GM19467 (cell line): ENCODE results near the gene HSD17B12.
"Not testable (repeated sequence)": the region's sequence is repeated elsewhere in the genome, so short reads cannot be mapped to it uniquely, and the experiment has no call there.

Source experiments
- ATAC-seq: cut with Tn5 transposase; IDR thresholded peaks from one replicate; pipeline ENCODE4 v1.9.1; 2021; ENCODE audit warnings: mild to moderate bottlenecking, moderate library complexity; ENCODE audit not compliant: unreplicated experiment

Gene HSD17B12

GRCh38 chr11:43738600-43739409, 58.3 kb downstream of the HSD17B12 start:
- ATAC-seq: no peak

DNA sequence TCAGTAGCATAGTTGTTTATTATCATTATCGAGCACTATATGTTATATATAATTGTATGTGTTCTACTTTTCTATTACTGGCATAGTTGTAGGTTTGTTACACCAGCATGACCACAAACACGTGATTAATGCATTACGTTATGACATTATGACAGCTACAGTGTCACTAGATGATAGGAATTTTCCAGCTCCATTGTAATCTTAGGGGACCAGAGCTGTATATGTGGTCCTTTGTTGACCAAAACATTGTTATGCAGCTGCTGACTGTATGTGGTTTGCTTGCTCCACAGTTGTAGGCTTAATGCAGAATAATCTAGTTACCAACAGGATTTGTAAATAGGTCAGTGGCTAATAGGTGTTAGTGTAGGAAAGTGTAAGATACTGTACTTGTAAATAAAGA, 66.1 kb downstream of the HSD17B12 start:
- ATAC-seq: no peak

- no peak for ATAC-seq
Observed at GRCh38 chr11:43747130-43747802, 66.7 kb downstream of the HSD17B12 start.

DNA sequence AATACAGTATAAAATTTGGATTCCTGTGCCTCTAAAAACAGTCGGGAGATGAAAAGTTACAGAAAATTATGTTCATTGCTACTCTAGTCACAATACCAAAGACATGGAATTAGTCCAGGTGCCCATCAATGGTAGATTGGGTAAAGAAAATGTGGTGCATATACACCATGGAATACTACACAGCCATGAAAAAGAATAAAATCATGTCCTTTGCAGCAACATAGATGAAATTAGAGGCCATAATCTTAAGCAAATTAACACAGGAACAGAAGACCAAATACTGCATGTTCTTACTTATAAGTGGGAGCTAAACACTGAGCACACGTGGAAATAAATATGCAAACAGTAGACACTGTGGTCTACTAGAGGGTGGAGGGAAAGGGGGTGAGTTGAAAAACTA, 67.6 kb downstream of the HSD17B12 start:
- no peak for ATAC-seq

DNA sequence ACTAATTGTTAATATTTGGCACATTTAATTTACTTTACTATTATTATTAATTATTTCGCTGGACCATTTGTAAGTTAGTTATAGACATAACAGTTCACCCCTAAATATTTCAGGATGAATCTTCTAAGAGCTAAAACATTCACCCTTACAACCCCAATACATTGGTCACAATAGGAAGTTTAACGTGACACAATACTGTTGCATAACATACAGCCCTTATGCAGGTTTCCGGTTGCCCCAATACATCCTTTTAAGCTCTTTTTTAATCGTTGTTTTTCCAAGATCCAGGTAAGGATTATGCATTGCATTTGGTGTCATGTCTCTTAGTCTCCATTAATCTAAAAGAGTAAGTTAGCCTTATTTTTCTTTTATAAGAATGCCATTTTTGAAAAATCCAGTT, 71.2 kb downstream of the HSD17B12 start:
- ATAC-seq: no peak

DNA sequence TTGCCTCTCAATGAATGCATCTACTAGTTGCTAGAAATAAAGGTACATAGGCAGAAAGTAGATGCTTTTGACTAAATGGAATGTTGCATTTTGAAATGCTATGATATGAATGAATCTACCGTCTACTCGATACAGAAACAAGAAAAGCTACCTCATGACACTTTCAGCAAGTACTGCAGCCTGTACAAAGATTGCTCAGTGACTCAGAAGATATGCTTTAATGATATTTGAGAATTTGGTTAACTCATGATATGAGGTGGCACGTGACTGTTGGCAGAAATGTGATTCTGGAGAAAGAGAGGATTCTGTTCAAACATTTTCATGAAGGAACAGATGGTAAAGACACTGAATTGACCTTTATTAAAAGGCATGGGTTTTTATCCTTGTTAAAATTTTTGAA, 76.0 kb downstream of the HSD17B12 start:
- no peak for ATAC-seq

- ATAC-seq: no peak
Observed at GRCh38 chr11:43758927-43759326, 78.4 kb downstream of the HSD17B12 start.

- ATAC-seq: no peak
Observed at GRCh38 chr11:43760902-43761301, 80.4 kb downstream of the HSD17B12 start.

DNA sequence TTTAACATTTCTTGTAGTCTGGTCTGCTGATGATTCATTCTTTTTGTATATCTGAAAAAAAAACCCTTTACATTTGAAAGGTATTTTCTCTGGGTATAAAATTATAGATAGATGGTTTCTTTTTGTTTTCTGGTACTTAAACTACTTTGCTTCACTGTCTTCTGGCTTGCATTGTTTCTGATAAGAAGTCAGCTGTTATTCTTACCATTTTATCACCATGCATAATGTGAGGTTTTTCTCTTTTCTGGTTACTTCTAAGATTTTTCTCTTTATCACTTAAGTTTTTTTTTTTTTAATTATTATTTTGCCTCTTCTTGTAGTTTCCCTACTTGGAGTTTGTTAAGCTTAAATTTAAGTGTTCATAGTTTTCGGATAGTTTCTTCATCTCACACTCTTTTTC, 84.7 kb downstream of the HSD17B12 start:
- ATAC-seq: no peak

DNA sequence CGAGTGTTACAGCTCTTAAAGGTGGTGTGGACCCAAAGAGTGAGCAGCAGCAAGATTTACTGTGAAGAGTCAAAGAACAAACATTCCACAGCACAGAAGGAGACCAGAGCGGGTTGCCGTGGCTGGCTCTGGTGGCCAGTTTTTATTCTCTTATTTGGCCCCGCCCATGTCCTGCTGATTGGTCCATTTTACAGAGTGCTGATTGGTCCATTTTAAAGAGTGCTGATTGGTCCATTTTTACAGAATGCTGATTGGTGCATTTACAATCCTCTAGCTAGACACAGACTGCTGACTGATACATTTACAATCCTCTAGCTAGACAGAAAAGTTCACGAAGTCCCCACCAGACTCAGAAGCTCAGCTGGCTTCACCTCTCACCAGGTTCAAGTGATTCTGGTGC, 88.1 kb downstream of the HSD17B12 start:
- not testable (repeated sequence) for ATAC-seq

GRCh38 chr11:43770173-43770572, 89.6 kb downstream of the HSD17B12 start:
- no peak for ATAC-seq

DNA sequence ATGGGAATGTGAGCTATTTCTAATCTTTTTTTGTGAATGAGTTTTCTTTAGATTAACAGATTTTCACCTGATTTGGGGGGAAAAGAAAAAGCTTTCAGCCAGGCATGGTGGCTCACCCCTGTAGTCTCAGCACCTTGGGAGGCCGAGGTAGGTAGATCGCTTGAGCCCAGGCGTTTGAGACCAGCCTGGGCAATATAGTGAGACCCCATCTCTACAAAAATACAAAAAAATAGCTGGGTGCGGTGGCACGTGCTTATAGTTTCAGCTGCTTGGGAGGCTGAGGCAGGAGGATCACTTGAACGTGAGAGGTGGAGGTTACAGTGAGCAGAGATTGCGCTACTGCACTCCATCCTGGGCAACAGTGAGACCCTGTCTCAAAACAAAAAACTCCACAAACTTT, 92.2 kb downstream of the HSD17B12 start:
- no peak for ATAC-seq

DNA sequence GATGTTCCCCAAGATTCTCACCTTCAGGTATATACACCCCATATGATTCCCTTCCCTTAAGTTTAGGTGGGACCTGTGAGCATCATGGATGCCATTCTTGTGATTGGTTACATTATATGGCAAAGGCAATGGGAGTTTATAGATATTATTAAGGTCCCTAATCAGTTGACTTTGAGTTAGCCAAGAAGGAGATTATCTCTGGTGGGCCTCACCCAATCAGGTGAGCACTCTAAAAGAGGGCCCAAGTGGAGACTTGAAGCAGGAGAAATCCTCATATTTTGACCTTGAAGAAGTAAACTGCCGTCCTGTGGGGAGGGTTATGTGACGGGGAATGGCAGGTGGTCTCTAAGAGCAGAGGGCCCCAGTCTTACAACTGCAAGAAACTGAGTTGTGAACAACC, 94.2 kb downstream of the HSD17B12 start:
- no peak for ATAC-seq

DNA sequence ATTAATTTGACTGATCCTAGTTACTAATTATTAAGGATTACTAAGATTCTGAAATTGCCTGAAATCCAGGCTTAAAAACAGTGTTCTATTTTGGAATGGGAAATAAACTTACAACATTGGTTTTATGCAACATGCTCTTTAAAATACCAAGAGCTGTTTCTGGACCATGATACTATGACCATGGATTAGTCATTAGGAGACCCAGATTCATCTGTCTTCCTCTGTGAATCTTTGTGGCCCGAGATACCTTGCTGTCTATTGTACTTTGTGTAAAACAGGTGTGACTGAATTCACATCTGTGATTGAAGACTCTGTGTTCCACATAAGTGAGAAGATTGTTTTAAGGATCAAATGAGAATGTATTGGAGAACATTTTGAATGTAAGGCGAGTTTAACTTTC, 98.8 kb downstream of the HSD17B12 start:
- no peak for ATAC-seq

GRCh38 chr11:43784301-43784700, 103.8 kb downstream of the HSD17B12 start:
- ATAC-seq: no peak

DNA sequence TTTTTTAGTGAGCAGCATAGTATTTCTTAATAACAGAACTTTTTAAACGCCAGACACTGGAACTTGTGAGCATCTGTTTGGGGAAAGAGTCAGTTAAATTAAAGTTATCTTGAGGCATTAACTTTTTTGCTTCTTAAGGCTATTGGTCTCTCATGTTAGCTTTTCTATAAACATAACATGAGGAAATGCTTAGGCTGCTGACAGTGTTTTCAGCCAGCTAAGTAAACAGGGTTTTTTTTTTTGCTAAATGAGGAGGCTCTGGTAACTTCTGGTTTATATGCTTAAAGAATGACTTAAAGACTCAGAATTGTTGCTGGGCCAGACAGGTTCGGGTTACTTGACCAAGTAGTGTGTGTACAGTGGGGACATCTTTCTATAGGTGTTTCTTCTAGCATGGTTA, 104.3 kb downstream of the HSD17B12 start:
- ATAC-seq: no peak

GRCh38 chr11:43785318-43785717, 104.8 kb downstream of the HSD17B12 start:
- ATAC-seq: no peak

GRCh38 chr11:43786016-43786415, 105.5 kb downstream of the HSD17B12 start:
- ATAC-seq: no peak

DNA sequence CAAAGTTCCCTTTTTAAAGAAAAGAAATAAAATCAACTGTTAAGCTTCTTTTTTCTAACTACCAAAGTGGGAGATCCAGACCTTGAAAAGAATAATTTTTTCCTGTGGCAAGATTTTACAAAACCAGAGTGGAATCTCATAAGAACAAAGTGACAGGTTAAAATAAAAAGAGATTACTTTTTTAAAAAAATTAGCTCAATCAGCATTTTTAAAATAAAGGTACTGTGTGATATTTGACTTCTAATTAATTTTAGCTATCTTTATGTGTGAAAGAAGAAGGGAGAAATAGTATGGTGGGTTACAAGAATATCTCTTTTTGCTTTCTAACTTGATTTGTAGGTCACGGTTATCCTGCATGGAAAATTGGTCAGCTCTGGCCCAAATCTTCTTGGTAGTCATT, 107.3 kb downstream of the HSD17B12 start:
- ATAC-seq: no peak

DNA sequence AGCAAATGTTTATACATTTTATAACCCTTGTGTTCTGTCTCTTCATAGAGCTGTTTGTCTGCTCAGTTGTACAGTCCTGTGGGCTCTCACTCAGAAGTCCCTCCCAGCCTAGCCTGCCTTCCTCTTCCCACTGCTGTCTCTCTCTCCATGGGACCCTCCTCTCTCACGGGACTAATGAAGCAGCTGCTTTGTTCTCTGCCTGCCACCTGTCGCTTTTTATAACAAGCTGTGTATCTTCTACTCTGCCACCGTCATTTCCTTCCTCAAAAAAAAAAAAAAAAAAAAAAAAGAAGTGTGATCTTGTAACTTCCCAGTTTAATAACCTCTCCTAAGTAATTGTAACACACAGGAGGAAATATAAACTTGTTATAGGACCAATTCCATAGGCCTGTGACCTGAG, 107.9 kb downstream of the HSD17B12 start:
- no peak for ATAC-seq

GRCh38 chr11:43789700-43790443, 109.3 kb downstream of the HSD17B12 start:
- ATAC-seq: no peak

- no peak for ATAC-seq
Observed at GRCh38 chr11:43790444-43790794, 109.9 kb downstream of the HSD17B12 start.
